Erythroblast (primary cell): ENCODE data around the gene C19orf47.

Source experiments
- GATA1 ChIP-seq: IDR thresholded peaks from 2 replicates; pipeline ENCODE4 v1.6.1; 2011; ENCODE audit warnings: low read depth, mild to moderate bottlenecking, control low read depth, low read length, moderate library complexity
- POLR2A ChIP-seq: IDR thresholded peaks from 2 replicates; pipeline ENCODE4 v1.6.1; 2011; ENCODE audit warnings: mild to moderate bottlenecking, low read length

DNA sequence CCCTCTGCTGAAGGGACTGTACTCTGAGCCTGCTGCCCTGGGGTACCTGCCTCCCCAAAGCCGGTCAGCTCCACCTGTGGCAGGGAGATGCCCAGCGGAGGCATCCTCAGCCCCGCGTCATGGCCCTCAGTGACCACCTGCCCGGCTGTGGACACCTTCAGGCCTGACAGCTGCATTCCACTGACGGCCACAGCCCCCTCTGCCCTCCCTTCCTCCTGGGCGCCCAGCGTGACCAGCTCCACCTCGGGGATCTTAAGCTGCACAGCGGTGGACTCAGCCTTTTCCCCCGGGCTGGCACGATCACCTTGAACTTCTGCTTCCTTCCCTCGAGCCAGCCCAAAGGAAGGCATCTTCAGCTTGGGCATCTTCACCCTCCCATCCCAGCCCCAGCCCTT is 46.6 kb upstream of the C19orf47 start:
- TF ChIP-seq POLR2A (no peak), GATA1 (no peak)
